Neural cell (in vitro differentiated cells): Measurements from ENCODE around the gene S100A13. TPM values are rescaled to one million over a fixed set of nuclear protein-coding genes. Genes with fewer than 3 reads are reported as not detected.

ENCODE experiments used
- H2AFZ ChIP-seq: fragments of 200-600, 300-800 bp; sonication (generic), shearing (Covaris generic); 2 replicates; pipeline ENCODE4 v1.6.0; 2014; ENCODE audit warnings: low read depth, mild to moderate bottlenecking, antibody characterized with exemption, low read length, moderate library complexity
- H3F3A ChIP-seq: fragments of 200-600 bp; shearing (Covaris generic); 2 replicates; pipeline ENCODE4 v1.6.1; 2016; ENCODE audit warnings: mild to moderate bottlenecking, moderate library complexity, mixed read lengths, antibody characterized with exemption, low read length; ENCODE audit not compliant: insufficient read depth, poor library complexity, severe bottlenecking
- H3K27ac ChIP-seq: fragments of 200-600, 300-800 bp; sonication (generic), shearing (Covaris generic); 2 replicates; pipeline ENCODE4 v1.5.1; 2014; ENCODE audit warnings: mild to moderate bottlenecking, low read length, moderate library complexity
- H3K27me3 ChIP-seq: fragments of 300-800, 200-600 bp; sonication (generic), shearing (Covaris generic); 2 replicates; pipeline ENCODE4 v1.6.0; 2014; ENCODE audit warnings: mild to moderate bottlenecking, low read depth, low read length, moderate library complexity; ENCODE audit not compliant: insufficient read depth
- H3K36me3 ChIP-seq: fragments of 300-800, 200-600 bp; sonication (generic), shearing (Covaris generic); 2 replicates; pipeline ENCODE4 v1.5.1; 2014; ENCODE audit warnings: mild to moderate bottlenecking, antibody characterized with exemption, low read length, moderate library complexity; ENCODE audit not compliant: insufficient read depth
- H3K4me2 ChIP-seq: fragments of 300-800, 200-600 bp; sonication (generic), shearing (Covaris generic); 2 replicates; pipeline ENCODE4 v1.6.0; 2014; ENCODE audit warnings: mild to moderate bottlenecking, low read length
- H3K4me3 ChIP-seq: fragments of 300-800, 200-600 bp; sonication (generic), shearing (Covaris generic); 2 replicates; pipeline ENCODE4 v1.5.1; 2014; ENCODE audit warnings: mild to moderate bottlenecking, low read length, moderate library complexity
- H3K79me2 ChIP-seq: fragments of 200-600 bp; shearing (Covaris generic); replicated peaks from 2 replicates; pipeline ENCODE4 v1.6.0; 2014; ENCODE audit warnings: mild to moderate bottlenecking, low read length, moderate library complexity; ENCODE audit not compliant: insufficient read depth
- H3K9ac ChIP-seq: fragments of 300-800, 200-600 bp; sonication (generic), shearing (Covaris generic); 2 replicates; pipeline ENCODE4 v1.6.1; 2016; ENCODE audit warnings: mild to moderate bottlenecking, low read length, mixed read lengths
- H3K9me2 ChIP-seq: fragments of 200-600 bp; shearing (Covaris generic); 2 replicates; pipeline ENCODE4 v1.6.1; 2016; ENCODE audit warnings: mild to moderate bottlenecking, low read length, mixed read lengths; ENCODE audit not compliant: insufficient read depth
- H3K9me3 ChIP-seq: fragments of 200-600, 300-800 bp; sonication (generic), shearing (Covaris generic); 2 replicates; pipeline ENCODE4 v1.6.1; 2016; ENCODE audit warnings: mild to moderate bottlenecking, mixed run types, low read length, moderate library complexity, mixed read lengths
- H4K20me1 ChIP-seq: fragments of 200-600 bp; shearing (Covaris generic); 2 replicates; pipeline ENCODE4 v1.6.1; 2016; ENCODE audit warnings: mild to moderate bottlenecking, mixed run types; ENCODE audit not compliant: insufficient read depth
- EP300 ChIP-seq: fragments of 450-650 bp; conservative IDR thresholded peaks from 2 replicates; pipeline ENCODE4 v1.6.1; 2014; ENCODE audit warnings: antibody characterized with exemption, mild to moderate bottlenecking, moderate library complexity; ENCODE audit not compliant: poor library complexity, severe bottlenecking
- EZH2 ChIP-seq: fragments of 200-600, 300-800 bp; shearing (Covaris generic), sonication (generic); IDR thresholded peaks from 2 replicates; pipeline ENCODE4 v1.6.1; 2014; ENCODE audit warnings: antibody characterized with exemption, low read length, borderline replicate concordance, mild to moderate bottlenecking; ENCODE audit not compliant: insufficient read depth, poor library complexity, severe bottlenecking
- MXI1 ChIP-seq: fragments of 450-650 bp; conservative IDR thresholded peaks from 2 replicates; pipeline ENCODE4 v1.6.1; 2014; ENCODE audit warnings: antibody characterized with exemption, mild to moderate bottlenecking; ENCODE audit not compliant: poor library complexity, severe bottlenecking
- POLR2AphosphoS5 ChIP-seq: IDR thresholded peaks from 2 replicates; pipeline ENCODE4 v1.6.1; 2012
- RAD21 ChIP-seq: fragments of 450-650 bp; conservative IDR thresholded peaks from 2 replicates; pipeline ENCODE4 v1.6.1; 2014; ENCODE audit warnings: antibody characterized with exemption, mild to moderate bottlenecking, moderate library complexity
- SMC3 ChIP-seq: fragments of 450-650 bp; conservative IDR thresholded peaks from 2 replicates; pipeline ENCODE4 v1.6.1; 2014; ENCODE audit warnings: antibody characterized with exemption, mild to moderate bottlenecking, moderate library complexity; ENCODE audit not compliant: poor library complexity
- TAF1 ChIP-seq: IDR thresholded peaks from 2 replicates; pipeline ENCODE4 v1.6.1; 2012; ENCODE audit warnings: low read depth
- polyA plus RNA-seq: library from polyadenylated mRNA; depleted of rRNA; stranded (reverse); fragments of >200 nt; gene quantifications from 2 replicates; pipeline ENCODE4 v1.2.3, GENCODE V29; 2014
- TF ChIP-seq, protein P1 (sequence below): IDR thresholded peaks from 2 replicates; pipeline ENCODE4 v1.6.1; 2012; ENCODE audit warnings: borderline replicate concordance
- TF ChIP-seq, protein P2 (sequence below): fragments of 450-650 bp; IDR thresholded peaks from 2 replicates; pipeline ENCODE4 v1.5.1; 2014; ENCODE audit warnings: antibody characterized with exemption, mild to moderate bottlenecking, moderate library complexity; ENCODE audit not compliant: poor library complexity, severe bottlenecking

The S100A13 gene
- polyA plus RNA-seq, 1 donor from 2014 or later: 2.1 TPM

DNA sequence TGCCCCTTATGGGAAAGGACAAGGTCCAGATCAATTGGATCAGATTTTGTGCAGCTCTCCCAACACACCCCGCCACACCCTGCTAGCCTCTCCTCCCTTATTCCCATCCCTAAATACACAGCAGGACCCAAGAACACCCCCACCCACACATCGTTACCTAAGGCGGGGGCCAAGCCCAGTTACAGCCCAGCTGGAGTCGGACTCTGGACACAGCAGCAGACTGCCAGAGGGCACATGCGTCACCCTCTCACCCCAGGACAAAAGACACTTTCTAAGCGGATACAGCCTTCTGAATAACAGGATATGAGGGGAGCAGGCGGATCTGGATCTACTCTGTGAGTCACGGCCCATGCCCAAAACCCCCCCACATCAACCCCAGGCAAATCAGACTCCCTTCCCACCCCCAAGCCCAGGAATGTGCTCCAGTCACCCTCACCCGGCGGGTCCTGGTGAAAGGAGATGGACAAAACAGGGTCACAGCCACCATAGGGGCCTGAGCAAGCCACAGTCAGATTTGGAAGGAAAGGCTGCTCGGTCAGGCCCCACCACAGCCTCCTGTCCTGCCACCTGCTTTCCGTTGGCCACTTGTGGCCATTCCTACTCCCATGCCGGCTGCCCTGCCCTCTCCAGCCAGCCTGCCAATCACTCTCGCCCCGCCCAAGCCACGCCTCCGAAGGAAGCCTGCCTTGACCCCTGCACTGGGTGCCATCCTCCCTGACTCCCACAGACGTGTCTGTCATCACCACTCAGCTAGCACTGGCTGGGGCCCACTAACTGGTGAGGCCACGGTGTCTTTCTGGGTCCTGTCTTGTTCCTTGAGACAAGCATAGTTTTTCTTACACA is 18.3 kb downstream of the S100A13 start (continued):
- TF ChIP-seq, protein P1, sequence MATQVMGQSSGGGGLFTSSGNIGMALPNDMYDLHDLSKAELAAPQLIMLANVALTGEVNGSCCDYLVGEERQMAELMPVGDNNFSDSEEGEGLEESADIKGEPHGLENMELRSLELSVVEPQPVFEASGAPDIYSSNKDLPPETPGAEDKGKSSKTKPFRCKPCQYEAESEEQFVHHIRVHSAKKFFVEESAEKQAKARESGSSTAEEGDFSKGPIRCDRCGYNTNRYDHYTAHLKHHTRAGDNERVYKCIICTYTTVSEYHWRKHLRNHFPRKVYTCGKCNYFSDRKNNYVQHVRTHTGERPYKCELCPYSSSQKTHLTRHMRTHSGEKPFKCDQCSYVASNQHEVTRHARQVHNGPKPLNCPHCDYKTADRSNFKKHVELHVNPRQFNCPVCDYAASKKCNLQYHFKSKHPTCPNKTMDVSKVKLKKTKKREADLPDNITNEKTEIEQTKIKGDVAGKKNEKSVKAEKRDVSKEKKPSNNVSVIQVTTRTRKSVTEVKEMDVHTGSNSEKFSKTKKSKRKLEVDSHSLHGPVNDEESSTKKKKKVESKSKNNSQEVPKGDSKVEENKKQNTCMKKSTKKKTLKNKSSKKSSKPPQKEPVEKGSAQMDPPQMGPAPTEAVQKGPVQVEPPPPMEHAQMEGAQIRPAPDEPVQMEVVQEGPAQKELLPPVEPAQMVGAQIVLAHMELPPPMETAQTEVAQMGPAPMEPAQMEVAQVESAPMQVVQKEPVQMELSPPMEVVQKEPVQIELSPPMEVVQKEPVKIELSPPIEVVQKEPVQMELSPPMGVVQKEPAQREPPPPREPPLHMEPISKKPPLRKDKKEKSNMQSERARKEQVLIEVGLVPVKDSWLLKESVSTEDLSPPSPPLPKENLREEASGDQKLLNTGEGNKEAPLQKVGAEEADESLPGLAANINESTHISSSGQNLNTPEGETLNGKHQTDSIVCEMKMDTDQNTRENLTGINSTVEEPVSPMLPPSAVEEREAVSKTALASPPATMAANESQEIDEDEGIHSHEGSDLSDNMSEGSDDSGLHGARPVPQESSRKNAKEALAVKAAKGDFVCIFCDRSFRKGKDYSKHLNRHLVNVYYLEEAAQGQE: no peak

DNA sequence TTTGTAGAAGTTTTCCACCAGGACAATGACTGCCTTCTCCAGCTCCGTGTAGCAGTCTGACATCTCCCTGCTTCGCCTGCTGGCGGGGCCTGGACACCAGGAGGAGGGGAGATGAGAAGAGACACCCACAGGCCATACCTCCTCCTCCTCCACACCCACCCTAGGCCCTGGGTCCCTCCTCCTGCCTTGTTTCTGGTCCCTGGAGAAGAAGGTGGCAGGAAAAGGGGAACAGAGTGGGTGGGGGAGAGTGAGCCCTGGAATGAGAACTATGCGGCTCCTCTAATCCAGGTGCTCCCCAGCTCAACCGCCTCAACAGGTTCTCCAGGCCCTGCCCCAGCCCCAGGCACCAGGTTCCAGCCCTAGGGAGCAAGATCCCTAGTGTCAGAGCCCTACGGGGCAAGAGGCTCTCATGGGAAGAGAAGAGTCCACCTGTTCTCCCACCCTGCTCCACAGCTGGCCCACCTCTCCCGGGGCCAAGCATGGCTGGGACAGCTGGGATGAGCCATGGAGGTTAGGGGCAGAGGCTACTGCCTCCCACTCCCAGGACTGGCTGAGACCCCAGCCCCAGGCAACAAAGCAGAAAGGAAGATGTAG is 19.1 kb downstream of the S100A13 start:
- H3K27ac ChIP-seq: no peak overlapping the region
- no peaks in the 10 kb centered on the region for H3K36me3 ChIP-seq
- H2AFZ ChIP-seq: no peak overlapping the region
- no peaks in the 10 kb centered on the region for H4K20me1 ChIP-seq
- H3F3A ChIP-seq: no peaks in the 10 kb centered on the region
- H3K9me3 ChIP-seq: no peaks in the 10 kb centered on the region
- H3K9ac ChIP-seq: no peak overlapping the region
- H3K79me2 ChIP-seq: no peaks in the 10 kb centered on the region
- no peaks in the 10 kb centered on the region for H3K27me3 ChIP-seq
- H3K4me3 ChIP-seq: no peak overlapping the region
- TF ChIP-seq EZH2 (no peak), TAF1 (no peak), SMC3 (no peak)
- no peaks in the 10 kb centered on the region for H3K9me2 ChIP-seq
- no peak overlapping the region for H3K4me2 ChIP-seq

DNA sequence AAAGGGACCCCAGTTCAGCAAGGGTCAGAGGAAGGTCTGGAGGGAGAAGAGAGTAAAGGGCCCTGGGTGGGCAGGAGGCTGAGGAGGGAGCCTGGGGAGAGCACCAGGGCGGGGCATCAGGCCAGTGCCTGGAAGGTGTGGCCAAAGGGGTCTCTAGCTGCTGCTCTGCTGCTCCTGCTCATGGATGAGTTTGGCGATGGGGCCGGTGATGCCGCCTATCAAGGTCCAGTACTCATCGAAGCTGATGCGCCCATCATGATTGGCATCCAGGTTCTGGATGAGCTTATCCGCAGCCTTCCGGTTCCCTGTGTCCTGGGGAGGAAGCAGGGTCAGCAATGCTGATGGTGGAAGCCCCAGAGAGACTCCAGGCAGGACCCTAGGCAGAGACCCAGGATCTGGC is 19.9 kb downstream of the S100A13 start:
- H3K36me3 ChIP-seq: no peaks in the 10 kb centered on the region
- H3K27ac ChIP-seq: no peak overlapping the region
- TF ChIP-seq RAD21: no peak
- no peak overlapping the region for H3K4me3 ChIP-seq
- no peaks in the 10 kb centered on the region for H3F3A ChIP-seq
- no peaks in the 10 kb centered on the region for H3K79me2 ChIP-seq
- H4K20me1 ChIP-seq: no peaks in the 10 kb centered on the region
- H3K4me2 ChIP-seq: no peak overlapping the region
- no peaks in the 10 kb centered on the region for H3K9me2 ChIP-seq
- no peak overlapping the region for H3K9ac ChIP-seq
- H3K9me3 ChIP-seq: no peaks in the 10 kb centered on the region
- no peaks in the 10 kb centered on the region for H3K27me3 ChIP-seq
- H2AFZ ChIP-seq: no peak overlapping the region

DNA sequence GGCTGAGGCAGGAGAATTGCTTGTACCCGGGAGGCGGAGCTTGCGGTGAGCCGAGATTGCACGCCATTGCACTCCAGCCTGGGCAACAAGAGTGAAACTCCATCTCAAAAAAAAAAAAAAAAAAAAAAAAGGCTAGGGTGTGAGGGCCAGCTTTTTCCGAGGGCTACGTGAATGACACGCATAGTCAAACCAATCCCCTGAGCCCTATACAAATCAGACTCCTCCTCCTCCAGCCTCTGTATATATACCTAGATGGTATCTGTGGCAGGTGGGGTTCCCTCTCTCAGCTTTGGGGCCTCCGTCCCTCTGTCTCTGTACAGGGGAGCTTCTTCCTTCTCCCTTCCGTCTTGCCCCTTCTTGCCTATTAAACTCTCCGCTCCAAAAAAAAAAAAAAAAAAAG is 21.1 kb downstream of the S100A13 start:
- no peak overlapping the region for H3K27ac ChIP-seq
- no peaks in the 10 kb centered on the region for H3K36me3 ChIP-seq
- H3K27me3 ChIP-seq: no peaks in the 10 kb centered on the region
- H3K4me3 ChIP-seq: no peak overlapping the region
- H2AFZ ChIP-seq: no peak overlapping the region
- no peaks in the 10 kb centered on the region for H3F3A ChIP-seq
- no peaks in the 10 kb centered on the region for H4K20me1 ChIP-seq
- H3K9me3 ChIP-seq: no peaks in the 10 kb centered on the region
- H3K4me2 ChIP-seq: no peak overlapping the region
- TF ChIP-seq EZH2 (no peak), RAD21 (no peak), TAF1 (no peak), SMC3 (no peak), POLR2AphosphoS5 (no peak), EP300 (no peak), MXI1 (no peak)
- TF ChIP-seq, protein P2, sequence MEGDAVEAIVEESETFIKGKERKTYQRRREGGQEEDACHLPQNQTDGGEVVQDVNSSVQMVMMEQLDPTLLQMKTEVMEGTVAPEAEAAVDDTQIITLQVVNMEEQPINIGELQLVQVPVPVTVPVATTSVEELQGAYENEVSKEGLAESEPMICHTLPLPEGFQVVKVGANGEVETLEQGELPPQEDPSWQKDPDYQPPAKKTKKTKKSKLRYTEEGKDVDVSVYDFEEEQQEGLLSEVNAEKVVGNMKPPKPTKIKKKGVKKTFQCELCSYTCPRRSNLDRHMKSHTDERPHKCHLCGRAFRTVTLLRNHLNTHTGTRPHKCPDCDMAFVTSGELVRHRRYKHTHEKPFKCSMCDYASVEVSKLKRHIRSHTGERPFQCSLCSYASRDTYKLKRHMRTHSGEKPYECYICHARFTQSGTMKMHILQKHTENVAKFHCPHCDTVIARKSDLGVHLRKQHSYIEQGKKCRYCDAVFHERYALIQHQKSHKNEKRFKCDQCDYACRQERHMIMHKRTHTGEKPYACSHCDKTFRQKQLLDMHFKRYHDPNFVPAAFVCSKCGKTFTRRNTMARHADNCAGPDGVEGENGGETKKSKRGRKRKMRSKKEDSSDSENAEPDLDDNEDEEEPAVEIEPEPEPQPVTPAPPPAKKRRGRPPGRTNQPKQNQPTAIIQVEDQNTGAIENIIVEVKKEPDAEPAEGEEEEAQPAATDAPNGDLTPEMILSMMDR: no peak
- TF ChIP-seq, protein P1: no peak
- H3K9ac ChIP-seq: no peak overlapping the region
- H3K79me2 ChIP-seq: no peaks in the 10 kb centered on the region
- H3K9me2 ChIP-seq: no peaks in the 10 kb centered on the region
